ENCODE data around the gene ADARB1.

DNA sequence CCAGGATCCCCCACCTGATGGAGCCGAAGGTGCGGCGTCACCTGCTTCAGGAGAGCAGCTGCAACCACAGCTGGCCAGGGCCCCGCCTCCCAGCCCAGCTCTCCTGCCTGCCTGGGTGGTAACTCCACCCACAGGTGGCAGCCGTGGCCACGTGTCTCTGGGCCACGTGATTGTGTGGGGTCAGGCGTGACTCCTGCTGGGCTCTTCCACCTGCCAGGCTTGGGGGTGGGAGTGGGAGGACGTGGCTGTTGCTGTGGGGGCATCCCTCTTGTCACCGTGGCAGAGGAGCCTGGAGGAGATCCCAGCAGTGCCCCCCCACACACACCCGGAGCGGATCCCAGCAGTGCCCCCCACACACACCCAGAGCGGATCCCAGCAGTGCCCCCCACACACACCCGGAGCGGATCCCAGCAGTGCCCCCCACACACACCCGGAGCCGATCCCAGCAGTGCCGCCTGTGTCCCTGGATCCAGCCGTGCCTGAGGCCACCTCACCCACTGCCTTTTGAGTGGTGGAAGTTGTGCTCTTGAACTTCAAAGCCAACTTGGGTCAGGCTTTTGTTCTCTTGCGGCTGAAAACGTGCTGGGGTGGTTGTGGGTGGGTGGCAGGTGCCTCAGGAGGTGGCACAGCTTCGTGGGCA is 181.1 kb downstream of the ADARB1 start:
- TF ChIP-seq POLR2A (IDR thresholded peaks at IDR 0.05; ENCODE audit: low read depth, low read length) (no peak), POLR2AphosphoS5 (IDR thresholded peaks at IDR 0.05; ENCODE audit: low read depth, low read length) (no peak)

Data from GM12892 (cell line).